Keratinocyte (primary cell): ENCODE data around the gene AGAP9. TPM values are rescaled to one million over a fixed set of nuclear protein-coding genes. Genes with fewer than 3 reads are reported as not detected.
"Not testable (repeated sequence)": the region's sequence is repeated elsewhere in the genome, so short reads cannot be mapped to it uniquely, and the experiment has no call there.

Experiments
- DNase-seq: peaks from one replicate; pipeline ENCODE4 v3.0.0-alpha.2; 2011; ENCODE audit warnings: low read depth, missing footprints, low spot score
- FAIRE-seq: peaks from 2 replicates; lab custom pipeline; 2011; peaks lifted over from hg19 to GRCh38; lab: Jason Lieb, UNC
- H2AFZ ChIP-seq: 2 replicates; pipeline ENCODE4 v1.6.0; 2012; ENCODE audit warnings: low read length, control low read depth, inconsistent platforms; ENCODE audit not compliant: control insufficient read depth
- H3K27ac ChIP-seq: 2 replicates; pipeline ENCODE4 v1.5.1; 2011; ENCODE audit warnings: low read length; ENCODE audit not compliant: control insufficient read depth, insufficient read depth
- H3K27me3 ChIP-seq: 3 replicates; pipeline ENCODE4 v1.6.0; 2011; ENCODE audit warnings: low read length; ENCODE audit not compliant: control insufficient read depth, insufficient read depth; ENCODE audit errors: extremely low read depth
- H3K36me3 ChIP-seq, 2 experiments: 2 replicates in 1 of 2; 3 replicates in 1 of 2; pipeline ENCODE4 v1.5.1; 2011; ENCODE audit warnings: low read length in 2 of 2, mild to moderate bottlenecking in 1 of 2; ENCODE audit not compliant: control insufficient read depth in 2 of 2, insufficient read depth in 2 of 2; ENCODE audit errors: extremely low read depth in 1 of 2
- H3K4me1 ChIP-seq: 3 replicates; pipeline ENCODE4 v1.5.1; 2011; ENCODE audit warnings: low read length; ENCODE audit not compliant: control insufficient read depth, insufficient read depth; ENCODE audit errors: extremely low read depth
- H3K4me2 ChIP-seq: 3 replicates; pipeline ENCODE4 v1.6.0; 2011; ENCODE audit warnings: low read depth, low read length; ENCODE audit not compliant: control insufficient read depth, insufficient read depth; ENCODE audit errors: extremely low read depth
- H3K4me3 ChIP-seq, 3 experiments: fragments of 200-600 bp in 1 of 3; sonication (generic) in 1 of 3; 2 replicates in 2 of 3; 3 replicates in 1 of 3; pipeline ENCODE4 v1.5.1; 2011 to 2016; ENCODE audit warnings: low read length in 3 of 3, mild to moderate bottlenecking in 3 of 3, control low read depth in 2 of 3, inconsistent platforms in 1 of 3, low read depth in 1 of 3, mixed read lengths in 1 of 3, mixed run types in 1 of 3, moderate library complexity in 1 of 3; ENCODE audit not compliant: control insufficient read depth in 2 of 3, insufficient read depth in 2 of 3; ENCODE audit errors: extremely low read depth in 1 of 3
- H3K79me2 ChIP-seq: 2 replicates; pipeline ENCODE4 v1.6.0; 2012; ENCODE audit warnings: low read length; ENCODE audit not compliant: control insufficient read depth, insufficient read depth
- H3K9ac ChIP-seq: 3 replicates; pipeline ENCODE4 v1.6.0; 2011; ENCODE audit warnings: low read length; ENCODE audit not compliant: control insufficient read depth, insufficient read depth; ENCODE audit errors: extremely low read depth
- H3K9me1 ChIP-seq: 3 replicates; pipeline ENCODE4 v1.6.0; 2011; ENCODE audit warnings: low read length; ENCODE audit not compliant: control insufficient read depth, insufficient read depth; ENCODE audit errors: extremely low read depth
- H3K9me3 ChIP-seq: 2 replicates; pipeline ENCODE4 v1.5.1; 2012; ENCODE audit warnings: low read depth, low read length; ENCODE audit not compliant: control insufficient read depth
- H4K20me1 ChIP-seq: 3 replicates; pipeline ENCODE4 v1.6.0; 2011; ENCODE audit warnings: low read length; ENCODE audit not compliant: control insufficient read depth, insufficient read depth; ENCODE audit errors: extremely low read depth
- dilution Hi-C: fragments of 300-500 bp; cut with MboI; formaldehyde crosslinking; loops from one replicate; pipeline ENCODE4 v1.7.0; 2020; ENCODE audit warnings: low sequenced_read_pairs; ENCODE audit not compliant: extremely low pct_ligation_motif_present
- polyA plus RNA-seq, 5 experiments: library from polyadenylated mRNA; depleted of rRNA in 3 of 5; stranded (reverse) in 3 of 5; stranded (forward) in 1 of 5; unstranded in 1 of 5; fragments of >200 nt; gene quantifications; 1 replicate in 1 of 5; 2 replicates in 3 of 5; 3 replicates in 1 of 5; pipeline versions ENCODE4 v1.2.1 to v1.2.3, GENCODE V29; 2011 to 2012; ENCODE audit warnings: missing spikeins in 2 of 5, low read depth in 1 of 5, low replicate concordance in 1 of 5
- TF ChIP-seq, protein P1 (sequence below), 3 experiments: IDR thresholded peaks in 1 of 3; conservative IDR thresholded peaks in 1 of 3; optimal IDR thresholded peaks in 1 of 3; 2 replicates in 2 of 3; 3 replicates in 1 of 3; pipeline versions ENCODE3 to v1.5.1; 2011; ENCODE audit warnings: low read length in 3 of 3, mild to moderate bottlenecking in 3 of 3, moderate library complexity in 2 of 3, control low read depth in 1 of 3, inconsistent platforms in 1 of 3; ENCODE audit not compliant: insufficient read depth in 2 of 3; ENCODE audit errors: extremely low read depth in 1 of 3

Gene AGAP9
- polyA plus RNA-seq, 1 donor (not counting 4 experiments of a cell fraction or from before 2014, with no cell fraction given), result 6.5 TPM

DNA sequence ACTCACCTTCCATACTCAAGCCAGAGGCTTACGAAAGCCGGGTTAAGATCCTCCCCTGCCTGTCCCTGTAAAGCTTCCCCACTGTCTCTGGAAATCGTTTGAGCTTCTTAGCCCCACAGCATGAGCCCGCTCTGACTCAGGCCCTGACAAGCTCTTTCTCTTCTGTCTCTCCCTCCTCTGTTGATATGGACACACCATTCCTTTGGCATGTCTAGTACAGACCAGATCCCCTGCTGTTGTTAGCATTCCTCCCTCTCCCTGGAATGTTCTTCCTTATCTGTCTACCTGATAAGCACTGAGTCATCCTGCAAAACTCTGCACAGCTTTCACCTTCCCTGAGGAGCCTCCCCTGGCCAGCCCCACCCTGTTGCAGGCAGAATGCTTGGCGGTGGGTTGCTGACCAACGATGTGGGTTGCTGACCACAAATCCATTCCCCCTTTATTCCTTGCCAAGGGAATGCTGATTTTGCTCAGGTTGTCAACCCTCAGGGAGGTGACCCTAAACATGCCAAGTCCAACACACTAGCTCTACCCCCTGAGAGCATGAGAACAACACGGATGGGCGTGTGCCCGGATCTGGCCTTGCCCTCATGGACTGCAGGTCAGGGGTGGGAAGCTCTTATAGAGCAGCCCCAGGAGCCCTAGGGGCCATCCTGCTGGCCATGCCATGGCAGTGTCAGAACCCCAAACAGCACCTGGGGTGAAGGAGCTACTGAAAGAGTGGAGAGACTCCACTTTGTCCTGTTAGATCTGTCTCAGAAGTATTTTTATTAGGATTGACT lies 60.7 kb downstream of the AGAP9 start:
- DNase-seq, H2AFZ ChIP-seq, H3K36me3 ChIP-seq, H3K4me3 ChIP-seq, H3K9me1 ChIP-seq, H3K27me3 ChIP-seq, H3K4me1 ChIP-seq, dilution Hi-C loops, H3K79me2 ChIP-seq, H3K4me2 ChIP-seq, FAIRE-seq, H3K27ac ChIP-seq, H3K9ac ChIP-seq, H3K9me3 ChIP-seq, H4K20me1 ChIP-seq: not testable (repeated sequence)

DNA sequence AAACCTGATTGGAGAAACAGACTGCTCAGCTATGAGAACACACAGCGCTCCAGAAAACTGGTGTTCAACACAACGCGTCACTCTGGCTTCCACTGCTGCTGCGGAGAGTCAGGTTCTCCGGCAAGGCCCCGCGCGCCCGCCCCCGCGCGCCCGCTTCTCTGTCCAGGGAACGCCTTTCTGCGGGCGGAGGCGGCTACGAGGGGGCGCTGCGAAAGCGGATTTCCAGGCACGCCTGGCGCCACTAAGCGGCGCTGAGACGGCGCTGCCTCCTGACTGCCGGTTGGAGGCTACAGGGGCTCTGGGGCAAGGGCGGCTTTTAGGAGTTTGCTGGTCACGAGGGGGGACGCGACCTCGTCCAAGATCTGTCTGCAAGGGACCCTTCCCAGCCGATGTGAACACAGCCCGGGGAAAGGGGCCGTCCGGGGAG lies 62.2 kb downstream of the AGAP9 start:
- peak overlapping the region; percentile 49 for H3K27ac ChIP-seq
- H3K4me2 ChIP-seq, FAIRE-seq: not testable (repeated sequence)

More for the DNA sequence above, 62.2 kb downstream of the AGAP9 start:
- TF ChIP-seq, protein P1, sequence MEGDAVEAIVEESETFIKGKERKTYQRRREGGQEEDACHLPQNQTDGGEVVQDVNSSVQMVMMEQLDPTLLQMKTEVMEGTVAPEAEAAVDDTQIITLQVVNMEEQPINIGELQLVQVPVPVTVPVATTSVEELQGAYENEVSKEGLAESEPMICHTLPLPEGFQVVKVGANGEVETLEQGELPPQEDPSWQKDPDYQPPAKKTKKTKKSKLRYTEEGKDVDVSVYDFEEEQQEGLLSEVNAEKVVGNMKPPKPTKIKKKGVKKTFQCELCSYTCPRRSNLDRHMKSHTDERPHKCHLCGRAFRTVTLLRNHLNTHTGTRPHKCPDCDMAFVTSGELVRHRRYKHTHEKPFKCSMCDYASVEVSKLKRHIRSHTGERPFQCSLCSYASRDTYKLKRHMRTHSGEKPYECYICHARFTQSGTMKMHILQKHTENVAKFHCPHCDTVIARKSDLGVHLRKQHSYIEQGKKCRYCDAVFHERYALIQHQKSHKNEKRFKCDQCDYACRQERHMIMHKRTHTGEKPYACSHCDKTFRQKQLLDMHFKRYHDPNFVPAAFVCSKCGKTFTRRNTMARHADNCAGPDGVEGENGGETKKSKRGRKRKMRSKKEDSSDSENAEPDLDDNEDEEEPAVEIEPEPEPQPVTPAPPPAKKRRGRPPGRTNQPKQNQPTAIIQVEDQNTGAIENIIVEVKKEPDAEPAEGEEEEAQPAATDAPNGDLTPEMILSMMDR (optimal IDR thresholded peaks at IDR 0.05 in 1 of 3, IDR thresholded peaks at IDR 0.05 in 1 of 3, conservative IDR thresholded peaks at IDR 0.05 in 1 of 3; ENCODE audit: extremely low read depth in 1 of 3, insufficient read depth in 2 of 3, low read length in 3 of 3), result peak in 1 of 3 experiments; percentile 36
- peak overlapping the region; percentile 54 for H3K9ac ChIP-seq
- peak overlapping the region in 1 of 3 experiments; percentile 14 for H3K4me3 ChIP-seq
- H3K27me3 ChIP-seq, H3K4me1 ChIP-seq, H4K20me1 ChIP-seq, H3K36me3 ChIP-seq, H3K9me1 ChIP-seq, H3K79me2 ChIP-seq, H3K9me3 ChIP-seq, dilution Hi-C loops, DNase-seq: not testable (repeated sequence)
- peak overlapping the region; percentile 19 for H2AFZ ChIP-seq
